KBM-7 (cell line): Measurements from ENCODE around the gene SHKBP1.
"Not testable (repeated sequence)": the region's sequence is repeated elsewhere in the genome, so short reads cannot be mapped to it uniquely, and the experiment has no call there.

Experiments used
- DNase-seq: peaks from one replicate; pipeline ENCODE4 v3.0.0-alpha.2; 2015
- in situ Hi-C: fragments of 300-500 bp; cut with MboI; formaldehyde crosslinking; loops from 2 replicates; pipeline ENCODE4 v1.14.3; 2020; ENCODE audit warnings: low sequenced_read_pairs, low pct_unique_long_range_greater_than_20kb, mixed read lengths

Gene SHKBP1

GRCh38 chr19:40553885-40554857 is 22.5 kb upstream of the SHKBP1 start:
- no peak for DNase-seq
- in situ Hi-C loops = no loop called here

- in situ Hi-C loops = no loop called here
- DNase-seq = no peak
Measured at GRCh38 chr19:40555978-40556689, 20.5 kb upstream of the SHKBP1 start.

GRCh38 chr19:40556953-40557530 is 19.6 kb upstream of the SHKBP1 start:
- in situ Hi-C loops = no loop called here
- no peak for DNase-seq

DNA sequence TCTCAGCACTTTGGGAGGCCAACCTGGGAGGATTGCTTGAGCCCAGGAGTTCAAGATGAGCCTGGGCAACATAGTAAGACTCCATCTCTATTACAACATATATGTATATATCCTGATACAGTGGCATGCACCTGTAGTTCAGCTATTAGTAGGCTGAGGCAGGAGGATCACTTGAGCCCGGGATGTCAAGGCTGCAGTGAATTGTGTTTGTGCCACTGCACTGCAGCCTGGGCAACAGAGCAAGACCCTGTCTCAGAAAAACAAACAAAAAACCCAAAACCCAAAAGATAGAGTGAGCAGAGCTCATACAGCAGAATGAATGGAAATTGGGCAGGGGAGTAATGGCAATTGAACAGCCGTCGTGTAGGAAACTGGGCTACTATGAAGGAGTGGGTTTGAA is 17.3 kb upstream of the SHKBP1 start:
- no peak for DNase-seq
- in situ Hi-C loops = no loop called here

GRCh38 chr19:40560092-40560507 is 16.6 kb upstream of the SHKBP1 start:
- in situ Hi-C loops = no loop called here
- DNase-seq = no peak

DNA sequence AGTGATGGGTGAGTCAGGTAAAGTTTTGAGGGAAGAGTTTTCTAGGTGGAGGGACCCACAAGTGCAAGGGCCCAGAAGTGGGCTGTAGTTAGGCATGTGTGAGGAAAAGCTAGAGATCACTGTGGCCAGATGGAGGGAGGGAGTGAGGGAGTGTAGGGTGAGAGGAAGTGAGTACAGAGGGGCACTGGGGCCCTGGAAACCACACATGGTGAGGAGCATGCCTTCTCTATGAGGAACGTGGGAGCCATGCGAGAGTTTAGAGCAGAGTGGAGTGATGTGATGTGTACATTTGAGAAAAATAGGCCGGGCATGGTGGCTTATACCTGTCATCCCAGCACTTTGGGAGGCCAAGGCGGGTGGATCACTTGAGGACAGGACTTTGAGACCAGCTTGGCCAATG is 14.7 kb upstream of the SHKBP1 start:
- peak; percentile 44 for DNase-seq
- in situ Hi-C loops = no loop called here

DNA sequence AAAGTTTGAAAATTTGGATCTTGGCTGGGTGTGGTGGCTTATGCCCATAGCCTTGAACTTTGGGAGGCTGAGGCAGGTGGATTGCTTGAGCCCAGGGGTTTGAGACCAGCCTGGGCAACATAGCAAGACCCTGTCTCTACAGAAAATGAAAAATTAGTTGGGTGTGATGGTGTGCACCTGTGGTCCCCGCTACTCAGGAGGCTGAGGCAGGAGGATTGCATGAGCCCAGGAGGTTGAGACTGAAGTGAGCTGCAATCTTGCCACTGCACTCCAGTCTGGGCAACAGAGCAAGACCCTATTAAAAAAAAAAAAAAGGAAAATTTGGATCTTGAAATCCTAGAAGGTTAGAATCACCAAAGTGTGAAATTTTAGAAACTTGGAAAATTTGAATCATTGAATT is 12.1 kb upstream of the SHKBP1 start:
- in situ Hi-C loops = not testable (repeated sequence)

GRCh38 chr19:40565355-40565754 is 11.3 kb upstream of the SHKBP1 start:
- DNase-seq = no peak
- in situ Hi-C loops = no loop called here

More for the DNA sequence above, 12.1 kb upstream of the SHKBP1 start:
- not testable (repeated sequence) for DNase-seq

DNA sequence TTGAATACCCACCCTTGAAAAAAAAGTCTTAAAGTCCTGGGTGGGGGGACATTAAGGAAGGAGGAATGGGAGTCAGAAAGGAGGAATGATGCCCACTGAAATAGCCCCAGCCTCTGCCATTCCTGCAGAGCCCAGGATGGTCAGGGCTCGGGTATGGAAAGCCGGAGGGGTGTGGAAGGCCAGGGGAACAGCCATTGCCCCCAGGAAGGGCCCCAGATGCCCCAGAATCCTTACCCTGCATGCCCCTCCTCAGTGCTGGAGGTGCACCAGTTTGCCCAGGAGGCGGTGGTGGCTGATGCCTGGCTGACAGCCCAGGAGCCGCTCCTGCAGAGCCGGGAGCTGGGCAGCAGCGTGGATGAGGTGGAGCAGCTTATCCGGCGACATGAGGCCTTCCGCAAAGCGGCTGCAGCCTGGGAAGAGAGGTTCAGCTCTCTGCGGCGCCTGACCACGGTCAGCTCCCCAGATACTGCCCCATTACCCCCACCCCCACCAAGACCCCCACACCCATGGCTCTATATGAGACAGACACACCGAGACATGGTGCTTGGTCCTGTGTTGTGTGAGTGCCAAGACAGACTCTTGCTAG is 10.7 kb upstream of the SHKBP1 start:
- DNase-seq = no peak
- in situ Hi-C loops = no loop called here

- in situ Hi-C loops = no loop called here
- DNase-seq = no peak
Measured at GRCh38 chr19:40567040-40567749, 9.5 kb upstream of the SHKBP1 start.

GRCh38 chr19:40567750-40568494 is 8.8 kb upstream of the SHKBP1 start:
- in situ Hi-C loops = no loop called here
- no peak for DNase-seq

DNA sequence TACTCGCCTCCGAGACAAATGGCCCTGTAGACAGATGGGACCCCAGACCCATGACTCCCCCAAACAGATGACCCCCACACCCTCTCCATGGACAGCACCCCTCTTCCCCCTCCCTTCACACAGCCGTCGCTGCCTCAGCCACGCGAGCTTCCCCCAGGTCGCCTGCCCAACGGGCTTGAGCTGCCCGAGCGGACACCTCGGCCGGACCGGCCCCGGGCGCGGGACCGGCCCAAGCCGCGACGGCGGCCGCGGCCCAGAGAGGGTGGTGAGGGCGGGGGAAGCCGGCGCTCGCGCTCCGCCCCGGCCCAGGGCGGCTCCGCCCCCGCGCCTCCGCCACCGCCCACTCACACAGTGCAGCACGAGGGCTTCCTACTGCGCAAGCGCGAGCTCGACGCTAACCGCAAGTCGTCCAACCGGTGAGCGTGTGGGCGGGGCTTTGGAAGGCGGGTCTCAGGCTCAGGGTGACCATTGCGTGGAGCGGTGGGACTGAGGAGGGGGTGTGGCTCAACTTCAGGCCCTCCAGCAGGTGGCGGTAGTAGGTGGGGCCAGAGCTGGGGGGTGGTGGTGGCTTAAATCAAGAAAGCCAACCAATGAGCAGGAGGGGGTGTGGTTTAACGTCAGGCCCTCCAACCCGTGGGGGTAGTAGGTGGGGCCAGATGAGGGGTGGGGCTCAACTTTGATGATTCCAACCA is 6.2 kb upstream of the SHKBP1 start:
- in situ Hi-C loops = no loop called here
- peak; percentile 98 for DNase-seq

DNA sequence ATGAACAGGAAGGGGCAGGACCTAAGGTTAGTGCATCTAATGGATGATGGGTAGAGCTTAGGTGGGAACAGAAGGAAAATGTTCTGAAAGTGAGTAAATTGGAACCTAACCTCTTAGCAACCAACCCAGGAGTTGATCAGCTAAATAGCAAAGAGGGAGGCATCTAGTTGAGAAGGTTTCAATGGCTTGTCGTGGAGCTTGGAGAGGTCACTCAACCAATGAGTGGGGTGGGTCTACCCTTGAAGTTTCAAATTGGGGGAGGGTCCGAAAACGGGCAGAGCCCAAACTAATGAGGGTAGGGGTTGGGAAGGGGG is 5.7 kb upstream of the SHKBP1 start:
- DNase-seq = no peak
- in situ Hi-C loops = no loop called here

DNA sequence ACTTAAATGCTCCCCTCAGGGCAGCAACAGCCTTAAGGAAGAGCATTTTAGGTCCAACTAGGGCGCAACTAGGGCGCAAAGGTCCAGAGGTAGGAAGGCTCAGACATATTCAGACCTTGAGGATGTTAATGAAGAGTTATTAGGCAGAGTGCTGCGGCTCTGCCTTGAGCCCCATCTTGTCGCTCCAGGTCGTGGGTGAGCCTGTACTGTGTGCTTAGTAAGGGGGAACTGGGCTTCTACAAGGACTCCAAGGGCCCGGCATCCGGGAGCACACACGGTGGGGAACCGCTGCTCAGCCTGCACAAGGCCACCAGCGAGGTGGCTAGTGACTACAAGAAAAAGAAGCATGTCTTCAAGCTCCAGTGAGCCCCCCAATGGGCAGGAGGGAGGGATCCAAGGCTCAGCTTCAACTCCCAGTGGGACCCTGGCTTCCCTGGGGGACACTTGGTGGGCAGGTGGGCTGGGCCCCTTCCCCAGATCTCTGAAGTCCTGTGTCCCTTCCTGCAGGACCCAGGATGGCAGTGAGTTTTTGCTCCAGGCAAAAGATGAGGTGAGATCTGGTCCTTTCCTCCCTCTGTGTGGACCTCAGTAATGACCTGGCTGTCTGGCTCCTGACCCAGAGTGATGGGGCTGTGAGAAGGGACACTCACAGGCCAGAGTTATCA is 4.7 kb upstream of the SHKBP1 start:
- in situ Hi-C loops = no loop called here
- no peak for DNase-seq

DNA sequence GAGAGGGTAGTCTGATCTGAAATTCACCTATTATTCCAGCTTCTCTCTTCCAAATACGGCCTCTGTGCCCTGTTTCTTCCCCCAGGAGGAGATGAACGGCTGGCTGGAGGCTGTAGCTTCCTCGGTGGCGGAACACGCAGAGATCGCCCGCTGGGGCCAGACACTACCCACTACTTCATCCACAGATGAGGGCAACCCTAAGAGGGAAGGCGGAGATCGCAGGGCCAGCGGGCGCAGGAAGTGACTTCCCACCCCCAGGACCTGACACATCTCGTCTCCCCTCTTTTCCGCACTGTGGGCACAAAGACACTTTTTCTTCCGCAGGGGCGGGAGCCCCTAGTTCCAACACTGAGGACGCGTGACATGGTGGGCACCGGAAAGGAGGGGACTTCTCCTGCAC is 1.3 kb upstream of the SHKBP1 start:
- in situ Hi-C loops = no loop called here
- no peak for DNase-seq

- in situ Hi-C loops = no loop called here
Measured at GRCh38 chr19:40576151-40576584, 505 bp upstream of the SHKBP1 start.

DNA sequence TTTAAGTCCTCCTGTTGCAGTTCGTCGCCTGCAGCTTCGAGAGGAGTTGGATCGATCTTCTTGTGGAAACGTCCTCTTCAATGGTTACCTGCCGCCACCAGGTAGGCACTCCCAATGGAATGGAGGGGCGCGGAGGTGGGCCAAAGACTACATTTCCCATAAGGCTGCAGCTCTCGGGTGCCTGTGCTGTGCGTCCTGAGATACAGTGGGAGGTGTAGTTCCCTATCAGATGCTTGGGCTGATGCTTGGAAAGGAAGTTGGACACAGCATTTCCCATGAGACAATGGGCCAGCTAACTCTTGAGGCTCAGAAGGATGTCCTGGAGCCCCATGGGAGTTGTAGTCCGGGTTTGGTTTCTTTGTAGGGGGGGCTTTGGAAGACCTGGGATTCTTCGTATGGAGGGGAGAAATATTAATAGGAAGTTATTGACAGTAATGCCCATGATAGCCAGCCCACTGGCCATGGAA is 1.8 kb downstream of the SHKBP1 start:
- peak; percentile 74 for DNase-seq
- in situ Hi-C loops = no loop called here

More at GRCh38 chr19:40576151-40576584, 505 bp upstream of the SHKBP1 start:
- DNase-seq = no peak
